GM12874 (cell line): Measurements from ENCODE around the gene ANKRD52.

Experiments used
- TF ChIP-seq, protein P1 (sequence below): IDR thresholded peaks from 2 replicates; pipeline ENCODE4 v1.5.1; 2011; ENCODE audit warnings: low read depth, mild to moderate bottlenecking, control low read depth, low read length, moderate library complexity; ENCODE audit not compliant: insufficient read depth

ANKRD52 gene

DNA sequence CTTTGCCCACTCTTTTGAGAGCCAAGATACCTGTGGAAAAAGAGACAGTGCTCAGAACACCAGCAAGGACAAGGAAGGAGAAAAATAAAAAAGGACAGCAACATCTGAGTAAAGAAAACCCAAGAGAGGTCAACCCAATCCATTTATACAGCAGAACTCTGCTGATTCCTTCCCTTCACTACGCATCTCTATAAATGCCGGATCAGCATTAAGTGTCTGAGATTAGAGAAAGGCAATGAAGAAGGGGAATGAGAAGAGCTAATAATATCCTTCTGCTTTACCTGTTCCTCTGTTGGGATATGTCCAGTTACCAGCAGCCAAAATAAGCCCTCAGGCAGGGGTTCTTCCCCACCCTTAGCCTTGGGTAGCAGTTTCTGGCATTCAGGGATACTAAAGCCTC, 24.4 kb upstream of the ANKRD52 start:
- TF ChIP-seq, protein P1, sequence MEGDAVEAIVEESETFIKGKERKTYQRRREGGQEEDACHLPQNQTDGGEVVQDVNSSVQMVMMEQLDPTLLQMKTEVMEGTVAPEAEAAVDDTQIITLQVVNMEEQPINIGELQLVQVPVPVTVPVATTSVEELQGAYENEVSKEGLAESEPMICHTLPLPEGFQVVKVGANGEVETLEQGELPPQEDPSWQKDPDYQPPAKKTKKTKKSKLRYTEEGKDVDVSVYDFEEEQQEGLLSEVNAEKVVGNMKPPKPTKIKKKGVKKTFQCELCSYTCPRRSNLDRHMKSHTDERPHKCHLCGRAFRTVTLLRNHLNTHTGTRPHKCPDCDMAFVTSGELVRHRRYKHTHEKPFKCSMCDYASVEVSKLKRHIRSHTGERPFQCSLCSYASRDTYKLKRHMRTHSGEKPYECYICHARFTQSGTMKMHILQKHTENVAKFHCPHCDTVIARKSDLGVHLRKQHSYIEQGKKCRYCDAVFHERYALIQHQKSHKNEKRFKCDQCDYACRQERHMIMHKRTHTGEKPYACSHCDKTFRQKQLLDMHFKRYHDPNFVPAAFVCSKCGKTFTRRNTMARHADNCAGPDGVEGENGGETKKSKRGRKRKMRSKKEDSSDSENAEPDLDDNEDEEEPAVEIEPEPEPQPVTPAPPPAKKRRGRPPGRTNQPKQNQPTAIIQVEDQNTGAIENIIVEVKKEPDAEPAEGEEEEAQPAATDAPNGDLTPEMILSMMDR, result no peak

DNA sequence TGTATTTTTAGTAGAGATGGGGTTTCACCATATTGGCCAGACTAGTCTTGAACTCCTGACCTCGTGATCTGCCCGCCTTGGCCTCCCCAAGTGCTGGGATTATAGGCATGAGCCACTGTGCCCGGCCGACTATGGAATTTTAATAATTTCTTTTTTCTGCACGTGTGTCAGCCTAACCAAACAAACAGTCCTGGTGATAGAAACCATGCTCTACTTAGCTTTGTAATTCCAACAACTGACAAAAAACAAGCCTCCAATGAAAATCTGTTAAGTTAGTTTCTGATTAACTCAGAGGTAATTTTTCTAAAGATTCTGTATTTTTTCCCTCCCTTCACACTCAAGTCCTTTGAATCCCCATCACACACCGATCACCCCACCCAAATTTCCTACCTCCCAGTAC, 23.8 kb upstream of the ANKRD52 start:
- TF ChIP-seq, protein P1, result no peak

DNA sequence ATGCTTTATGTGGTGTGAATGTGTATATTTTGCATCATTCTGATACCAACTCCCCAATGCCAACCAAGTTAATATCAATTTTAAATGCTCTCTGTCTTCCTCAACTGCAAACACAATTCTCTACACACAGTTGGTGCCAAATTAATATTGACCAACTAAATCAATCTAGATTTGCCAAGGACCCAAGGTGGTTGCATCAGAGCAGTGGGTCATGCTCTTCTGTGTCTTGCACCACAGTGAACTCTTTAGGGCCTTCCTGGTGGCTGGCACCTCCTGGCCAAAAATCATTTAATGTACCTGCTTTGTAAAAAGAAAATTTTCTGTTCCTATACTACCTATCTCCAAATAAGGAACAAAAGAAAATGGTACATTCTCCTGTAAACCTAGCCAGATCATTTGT, 22.7 kb upstream of the ANKRD52 start:
- TF ChIP-seq, protein P1, result no peak

DNA sequence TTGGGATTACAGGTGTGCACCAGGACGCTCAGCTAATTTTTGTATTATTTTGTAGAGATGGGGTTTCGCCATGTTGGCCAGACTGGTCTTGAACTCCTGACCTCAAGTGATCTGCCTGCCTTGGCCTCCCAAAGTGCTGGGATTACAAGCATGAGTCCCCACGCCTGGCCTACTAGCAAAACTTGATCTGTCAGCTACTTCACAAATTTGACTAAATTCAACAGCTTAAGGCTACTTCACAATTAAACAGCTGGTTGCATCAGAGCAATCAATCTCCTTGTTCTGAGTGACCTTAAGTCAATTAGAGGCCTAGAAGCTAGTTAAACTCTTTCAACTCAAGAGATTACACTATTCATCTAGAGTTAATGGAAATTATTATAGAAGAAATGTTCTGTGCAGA, 20.7 kb upstream of the ANKRD52 start:
- TF ChIP-seq, protein P1, result no peak

DNA sequence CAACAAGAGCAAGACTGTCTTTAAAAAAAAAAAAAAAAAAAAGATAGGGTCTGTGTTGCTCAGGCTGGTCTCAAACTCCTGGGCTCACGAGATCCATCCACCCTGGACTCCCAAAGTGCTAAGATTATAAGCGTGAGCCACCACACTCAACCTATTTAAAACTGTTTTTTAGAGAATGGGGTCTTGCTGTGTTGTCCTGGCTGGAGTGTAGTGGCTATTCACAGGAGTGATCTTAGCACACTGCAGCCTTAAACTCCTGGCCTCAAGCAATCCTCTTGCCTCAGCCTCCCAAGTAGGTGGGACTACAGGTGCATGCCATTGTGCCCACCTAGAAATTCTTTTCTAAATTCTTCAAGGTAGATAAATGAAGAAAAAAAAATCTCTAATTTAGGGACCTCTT, 16.1 kb upstream of the ANKRD52 start:
- TF ChIP-seq, protein P1, result no peak

DNA sequence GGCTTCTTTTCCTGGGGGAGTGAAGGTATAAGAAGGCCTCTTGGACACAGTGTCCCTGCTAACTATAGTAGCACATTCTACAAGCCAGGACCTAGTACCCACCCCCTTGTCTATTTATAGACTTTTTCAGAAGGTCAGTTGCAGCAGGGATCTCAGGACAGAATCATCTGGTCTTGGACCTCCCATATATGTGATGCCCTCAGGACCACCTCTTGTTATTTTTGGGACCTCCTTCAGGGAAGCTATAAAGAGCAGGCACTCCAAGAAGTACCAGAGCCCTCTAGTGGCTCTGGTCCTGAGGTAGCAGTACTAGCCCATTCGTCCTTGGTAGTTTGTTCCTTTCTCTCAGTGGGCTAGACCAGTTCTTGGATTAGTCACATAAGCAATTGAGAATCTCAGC, 12.8 kb upstream of the ANKRD52 start:
- TF ChIP-seq, protein P1, result peak; percentile 34; the same call in 1 of the 2 replicates

DNA sequence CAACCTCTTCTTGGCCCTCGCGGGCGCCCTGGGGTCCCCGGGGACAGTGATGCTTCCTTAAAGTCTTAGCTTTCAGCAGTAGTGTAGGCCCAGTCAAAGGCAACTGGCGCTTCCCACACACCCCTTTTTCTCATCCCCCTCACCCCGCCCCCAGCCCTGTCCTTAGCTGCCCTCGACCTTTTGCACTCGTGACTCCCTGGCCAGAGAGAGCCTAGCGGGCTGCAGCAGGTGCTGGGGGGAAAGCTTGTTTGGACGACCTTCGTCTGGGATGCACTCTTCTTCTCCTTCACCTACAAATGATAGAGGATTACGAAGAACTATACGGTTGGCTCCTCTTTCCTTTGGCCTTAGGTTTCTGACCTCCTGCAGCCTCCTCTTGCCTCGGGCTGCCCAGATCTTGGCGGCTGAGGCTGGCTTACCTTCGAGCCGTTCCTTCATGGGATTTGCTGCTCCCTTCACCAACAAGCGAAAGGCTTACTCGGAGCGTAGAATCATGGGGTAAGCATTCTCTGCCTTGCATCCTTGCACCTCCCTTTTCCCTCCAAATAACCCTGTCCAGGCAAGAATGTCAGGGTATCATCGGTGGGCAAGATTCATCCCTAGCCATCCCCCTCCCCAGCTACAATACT, 9.4 kb upstream of the ANKRD52 start:
- TF ChIP-seq, protein P1, result no peak
